IPS-18c (cell line): ENCODE data around the gene IGLL1.
"Not testable (repeated sequence)": the region's sequence is repeated elsewhere in the genome, so short reads cannot be mapped to it uniquely, and the experiment has no call there.

Source experiments
- H3K4me3 ChIP-seq: 2 replicates; pipeline ENCODE4 v1.7.0; 2013; ENCODE audit warnings: low read depth, mild to moderate bottlenecking, low read length, moderate library complexity; ENCODE audit not compliant: insufficient read depth
- H3K9me3 ChIP-seq: one replicate; pipeline ENCODE4 v1.6.1; 2013; ENCODE audit warnings: mild to moderate bottlenecking, low read length, moderate library complexity; ENCODE audit not compliant: control insufficient read depth, insufficient read depth

Gene IGLL1

GRCh38 chr22:23537416-23537815 is 42.7 kb downstream of the IGLL1 start:
- Histone ChIP-seq H3K4me3 (peak overlapping the region; percentile 50), H3K9me3 (no peaks in the 10 kb centered on the region)

- H3K9me3 ChIP-seq, result no peaks in the 10 kb centered on the region
Observed at GRCh38 chr22:23536821-23537345, 43.2 kb downstream of the IGLL1 start.

GRCh38 chr22:23535790-23536661 is 44.1 kb downstream of the IGLL1 start:
- 0 out of 2 replicates have a peak overlapping the region, but pooled peaks have one; percentile 9 for H3K4me3 ChIP-seq
- not testable (repeated sequence) for H3K9me3 ChIP-seq

More at GRCh38 chr22:23536821-23537345, 43.2 kb downstream of the IGLL1 start:
- peak overlapping the region; percentile 50 for H3K4me3 ChIP-seq

- Histone ChIP-seq H3K9me3 (no peaks in the 10 kb centered on the region), H3K4me3 (0 out of 2 replicates have a peak overlapping the region, but pooled peaks have one; percentile 9)
Observed at GRCh38 chr22:23534851-23535717, 45.0 kb downstream of the IGLL1 start.

GRCh38 chr22:23534201-23534850 is 45.8 kb downstream of the IGLL1 start:
- peak overlapping the region; percentile 9; the same call in 1 of the 2 replicates for H3K4me3 ChIP-seq
- peaks cover 1% of the 10 kb centered on the region for H3K9me3 ChIP-seq

GRCh38 chr22:23533771-23534191 is 46.3 kb downstream of the IGLL1 start:
- H3K4me3 ChIP-seq, result no peak overlapping the region; the same call in 1 of the 2 replicates

GRCh38 chr22:23533328-23533762 is 46.7 kb downstream of the IGLL1 start:
- H3K4me3 ChIP-seq, result no peak overlapping the region; the same call in 1 of the 2 replicates

More at GRCh38 chr22:23533771-23534191, 46.3 kb downstream of the IGLL1 start:
- peaks cover 2% of the 10 kb centered on the region for H3K9me3 ChIP-seq

GRCh38 chr22:23532731-23533130 is 47.4 kb downstream of the IGLL1 start:
- no peak overlapping the region for H3K4me3 ChIP-seq
- H3K9me3 ChIP-seq, result peaks cover 2% of the 10 kb centered on the region

More at GRCh38 chr22:23533328-23533762, 46.7 kb downstream of the IGLL1 start:
- H3K9me3 ChIP-seq, result peaks cover 2% of the 10 kb centered on the region

- H3K9me3 ChIP-seq, result peaks cover 2% of the 10 kb centered on the region
- H3K4me3 ChIP-seq, result no peak overlapping the region
Observed at GRCh38 chr22:23531966-23532705, 48.0 kb downstream of the IGLL1 start.

GRCh38 chr22:23531283-23531956 is 48.7 kb downstream of the IGLL1 start:
- peaks cover 2% of the 10 kb centered on the region for H3K9me3 ChIP-seq

GRCh38 chr22:23530766-23531282 is 49.3 kb downstream of the IGLL1 start:
- H3K4me3 ChIP-seq, result no peak overlapping the region
- H3K9me3 ChIP-seq, result peaks cover 2% of the 10 kb centered on the region

More at GRCh38 chr22:23531283-23531956, 48.7 kb downstream of the IGLL1 start:
- H3K4me3 ChIP-seq, result no peak overlapping the region; the same call in 1 of the 2 replicates

- Histone ChIP-seq H3K4me3 (no peak overlapping the region), H3K9me3 (peaks cover 2% of the 10 kb centered on the region)
Observed at GRCh38 chr22:23530106-23530505, 50.0 kb downstream of the IGLL1 start.

- Histone ChIP-seq H3K4me3 (no peak overlapping the region), H3K9me3 (peaks cover 2% of the 10 kb centered on the region)
Observed at GRCh38 chr22:23529166-23530103, 50.7 kb downstream of the IGLL1 start.

- no peak overlapping the region for H3K4me3 ChIP-seq
- H3K9me3 ChIP-seq, result peaks cover 2% of the 10 kb centered on the region
Observed at GRCh38 chr22:23527971-23528740, 51.9 kb downstream of the IGLL1 start.
